ENCODE measurements around the gene IPO11. TPM values are rescaled to one million over a fixed set of nuclear protein-coding genes. Genes with fewer than 3 reads are reported as not detected.

Gene IPO11
- total RNA-seq, 1 experiment from 2014 or later = 32.0 TPM

DNA sequence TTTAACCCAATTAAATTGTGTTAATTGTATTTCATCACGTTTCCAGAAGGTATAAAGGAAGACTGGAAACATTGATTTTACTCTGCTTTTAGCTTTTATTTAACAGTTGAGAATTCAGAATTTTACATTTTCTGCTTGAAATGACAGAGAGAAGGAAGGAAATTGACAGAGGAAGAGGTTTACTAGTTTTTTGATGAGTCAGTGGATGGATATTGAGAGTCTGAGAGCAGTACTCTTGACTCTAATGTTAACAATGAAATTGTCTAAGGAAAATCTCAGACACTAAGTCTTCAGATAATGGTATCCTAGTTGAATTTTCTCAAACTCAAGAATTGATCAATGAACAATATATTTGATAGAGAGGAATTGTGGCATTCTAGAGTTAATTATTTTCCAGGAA lies 60.6 kb downstream of the IPO11 start:
- peaks cover 20% of the 10 kb centered on the region for H3K36me3 ChIP-seq
- DNase-seq (ENCODE audit: low read depth in 1 of 2, low spot score in 2 of 2) = no peak
- peaks cover 13% of the 10 kb centered on the region for H3K4me1 ChIP-seq (replicated peaks)
- no peak overlapping the region for H3K4me3 ChIP-seq
- no peaks in the 10 kb centered on the region for H3K27me3 ChIP-seq (replicated peaks)
- no peak overlapping the region for H3K27ac ChIP-seq
- H3K9me3 ChIP-seq (replicated peaks) = no peaks in the 10 kb centered on the region

DNA sequence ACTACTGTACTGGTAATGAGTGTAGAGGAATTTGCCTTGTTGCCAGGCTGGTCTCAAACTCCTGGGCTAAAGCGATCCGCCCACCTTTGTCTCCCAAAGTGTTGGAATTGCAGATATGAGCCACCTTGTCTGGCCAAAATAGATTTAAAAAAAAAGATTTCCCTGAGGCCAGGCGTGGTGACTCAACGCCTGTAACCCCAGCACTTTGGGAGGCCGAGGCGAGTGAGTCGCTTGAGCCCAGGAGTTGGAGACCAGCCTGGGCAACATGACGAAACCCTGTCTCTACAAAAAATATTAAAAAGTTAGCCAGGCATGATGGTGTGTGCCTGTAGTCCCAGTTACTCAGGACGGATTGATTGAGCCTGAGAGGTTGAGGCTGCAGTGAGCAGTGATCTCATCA lies 62.5 kb downstream of the IPO11 start:
- peak; percentile 12 to 48 for DNase-seq (ENCODE audit: low read depth in 1 of 2, low spot score in 2 of 2)
- H3K4me3 ChIP-seq = no peak overlapping the region
- peaks cover 13% of the 10 kb centered on the region for H3K4me1 ChIP-seq (replicated peaks)
- no peaks in the 10 kb centered on the region for H3K27me3 ChIP-seq (replicated peaks)
- H3K9me3 ChIP-seq (replicated peaks) = no peaks in the 10 kb centered on the region
- no peak overlapping the region for H3K27ac ChIP-seq
- H3K36me3 ChIP-seq = peaks cover 17% of the 10 kb centered on the region

DNA sequence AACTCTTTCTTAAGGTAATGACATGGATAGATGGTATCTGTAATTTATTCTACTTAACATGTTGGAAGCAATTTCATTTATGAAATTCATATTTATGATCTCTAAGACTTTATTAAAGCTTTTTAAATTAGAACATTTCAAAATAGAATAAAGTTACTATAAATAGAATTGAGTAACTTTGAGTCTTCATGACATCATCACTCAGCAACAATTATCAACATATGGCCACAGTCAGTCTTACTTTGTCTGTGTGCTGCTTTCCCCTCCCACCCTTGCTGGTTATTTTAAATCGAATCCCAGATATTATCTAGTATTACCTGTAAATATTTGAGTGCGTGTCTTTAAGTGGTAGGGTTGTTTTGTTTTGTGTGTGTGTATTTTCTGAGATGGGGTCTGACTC lies 65.2 kb downstream of the IPO11 start:
- Histone ChIP-seq H3K9me3 (replicated peaks) (no peaks in the 10 kb centered on the region), H3K4me3 (no peak overlapping the region), H3K4me1 (replicated peaks) (peaks cover 13% of the 10 kb centered on the region), H3K36me3 (peaks cover 17% of the 10 kb centered on the region), H3K27me3 (replicated peaks) (no peaks in the 10 kb centered on the region), H3K27ac (no peak overlapping the region)
- DNase-seq (ENCODE audit: low read depth in 1 of 2, low spot score in 2 of 2) = no peak

DNA sequence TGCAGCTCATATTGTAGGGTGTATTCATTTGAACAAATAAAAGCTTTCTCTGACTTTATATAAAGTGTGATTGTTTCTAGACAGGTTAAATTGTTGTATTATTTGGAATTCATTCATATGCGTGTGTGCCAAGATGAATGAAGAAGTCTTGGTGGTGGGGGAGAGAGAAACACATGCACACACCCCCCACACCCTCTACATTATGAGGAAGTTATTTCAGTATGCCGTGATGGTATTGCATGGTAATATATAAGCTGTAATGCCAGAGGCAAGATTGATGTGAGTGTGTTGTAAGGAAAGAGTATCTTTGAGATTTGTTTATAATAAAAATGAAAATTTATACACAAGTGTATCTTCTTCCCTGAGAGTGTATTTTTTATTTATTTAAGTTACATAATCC lies 71.0 kb downstream of the IPO11 start:
- H3K27me3 ChIP-seq (replicated peaks) = no peaks in the 10 kb centered on the region
- H3K4me3 ChIP-seq = no peak overlapping the region
- no peaks in the 10 kb centered on the region for H3K4me1 ChIP-seq (replicated peaks)
- peaks cover 14% of the 10 kb centered on the region; the same call in 1 of the 2 replicates for H3K36me3 ChIP-seq
- H3K27ac ChIP-seq = no peak overlapping the region
- no peaks in the 10 kb centered on the region for H3K9me3 ChIP-seq (replicated peaks)
- no peak for DNase-seq (ENCODE audit: low read depth in 1 of 2, low spot score in 2 of 2)

DNA sequence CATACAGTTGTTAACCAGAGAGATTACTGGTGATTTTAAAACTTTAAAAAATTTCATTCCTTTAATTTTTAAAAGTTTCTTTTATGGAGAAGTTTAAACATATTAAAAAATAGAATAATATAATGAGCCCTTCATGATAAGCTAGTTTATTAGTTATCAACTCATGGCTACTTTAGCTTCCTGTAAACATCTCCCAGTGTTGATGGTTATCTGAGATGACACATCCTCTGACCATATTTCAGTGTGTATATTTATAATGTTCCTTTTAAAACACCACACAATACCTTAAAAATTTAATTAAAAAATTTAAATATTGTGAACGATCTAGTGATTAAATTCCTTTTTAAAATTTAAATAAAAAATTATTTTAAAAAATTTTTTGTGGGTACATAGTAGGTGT lies 74.1 kb downstream of the IPO11 start:
- no peaks in the 10 kb centered on the region for H3K4me1 ChIP-seq (replicated peaks)
- H3K9me3 ChIP-seq (replicated peaks) = no peaks in the 10 kb centered on the region
- DNase-seq (ENCODE audit: low read depth in 1 of 2, low spot score in 2 of 2) = no peak
- H3K36me3 ChIP-seq = peaks cover 17% of the 10 kb centered on the region; the same call in 1 of the 2 replicates
- H3K27me3 ChIP-seq (replicated peaks) = no peaks in the 10 kb centered on the region
- H3K27ac ChIP-seq = no peak overlapping the region
- no peak overlapping the region for H3K4me3 ChIP-seq

DNA sequence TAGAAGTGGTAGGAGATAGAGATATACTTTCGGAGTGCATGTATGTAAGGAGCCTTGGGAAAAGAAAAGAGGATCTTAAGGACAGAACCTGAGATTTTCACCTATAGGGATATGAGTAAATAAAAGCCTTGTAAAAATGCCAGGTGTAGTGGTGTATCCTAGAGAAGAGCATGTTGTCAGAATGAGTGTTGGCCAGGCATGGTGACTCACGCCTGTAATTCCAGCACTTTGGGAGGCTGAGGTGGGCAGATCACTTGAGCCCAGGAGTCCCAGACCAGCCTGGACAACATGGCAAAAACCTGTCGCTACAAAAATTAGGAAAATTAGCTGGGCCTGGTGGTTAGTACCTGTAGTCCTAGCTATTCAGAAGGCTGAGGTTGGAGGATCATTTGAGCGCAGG lies 76.0 kb downstream of the IPO11 start:
- Histone ChIP-seq H3K4me3 (no peak overlapping the region), H3K27ac (no peak overlapping the region), H3K27me3 (replicated peaks) (no peaks in the 10 kb centered on the region), H3K36me3 (peaks cover 23% of the 10 kb centered on the region; the same call in 1 of the 2 replicates), H3K9me3 (replicated peaks) (no peaks in the 10 kb centered on the region), H3K4me1 (replicated peaks) (no peaks in the 10 kb centered on the region)
- DNase-seq (ENCODE audit: low read depth in 1 of 2, low spot score in 2 of 2) = no peak

DNA sequence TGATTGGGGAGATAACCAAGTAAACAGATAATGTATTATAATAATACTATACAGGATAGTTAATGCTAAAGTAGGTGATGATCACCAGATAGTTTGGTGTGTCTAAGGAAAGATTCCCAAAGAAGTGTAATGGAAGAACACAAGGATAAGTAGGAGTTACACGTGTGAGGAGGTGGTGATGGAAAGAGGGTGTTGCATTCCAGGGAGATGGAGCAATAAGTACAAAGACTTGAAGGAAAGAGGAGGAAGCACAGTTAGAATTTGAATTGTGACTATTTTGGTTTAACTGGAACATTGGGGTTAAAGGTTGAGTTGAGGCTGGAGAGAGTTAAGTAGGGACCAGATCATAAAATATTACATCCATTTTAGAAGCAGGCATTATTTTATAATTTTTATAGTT lies 76.9 kb downstream of the IPO11 start:
- no peak for DNase-seq (ENCODE audit: low read depth in 1 of 2, low spot score in 2 of 2)
- Histone ChIP-seq H3K27me3 (replicated peaks) (no peaks in the 10 kb centered on the region), H3K9me3 (replicated peaks) (no peaks in the 10 kb centered on the region), H3K4me3 (no peak overlapping the region), H3K27ac (no peak overlapping the region), H3K36me3 (peaks cover 23% of the 10 kb centered on the region; the same call in 1 of the 2 replicates), H3K4me1 (replicated peaks) (no peaks in the 10 kb centered on the region)

DNA sequence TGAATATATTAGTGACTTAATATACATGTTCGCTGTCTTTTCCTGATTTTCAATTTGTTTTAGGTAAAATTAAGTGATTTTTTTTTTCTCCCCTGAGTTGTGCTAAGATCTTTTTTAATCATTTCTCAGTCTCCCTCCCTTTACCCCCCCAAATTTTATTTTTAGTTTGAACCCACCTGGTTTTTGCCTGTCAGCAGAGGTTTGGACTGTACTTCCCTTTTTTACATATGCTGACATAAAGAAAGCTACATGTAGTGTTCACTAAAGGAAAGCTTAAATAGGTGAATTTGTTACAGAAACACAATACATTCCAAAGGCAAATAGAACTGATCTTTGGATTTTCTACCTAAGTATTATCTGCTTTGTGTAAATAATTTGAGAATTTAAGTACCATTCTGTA lies 82.2 kb downstream of the IPO11 start:
- Histone ChIP-seq H3K9me3 (replicated peaks) (no peaks in the 10 kb centered on the region), H3K4me1 (replicated peaks) (no peaks in the 10 kb centered on the region), H3K4me3 (no peak overlapping the region), H3K27ac (no peak overlapping the region), H3K36me3 (peaks cover 13% of the 10 kb centered on the region; the same call in 1 of the 2 replicates), H3K27me3 (replicated peaks) (no peaks in the 10 kb centered on the region)
- DNase-seq (ENCODE audit: low read depth in 1 of 2, low spot score in 2 of 2) = no peak

DNA sequence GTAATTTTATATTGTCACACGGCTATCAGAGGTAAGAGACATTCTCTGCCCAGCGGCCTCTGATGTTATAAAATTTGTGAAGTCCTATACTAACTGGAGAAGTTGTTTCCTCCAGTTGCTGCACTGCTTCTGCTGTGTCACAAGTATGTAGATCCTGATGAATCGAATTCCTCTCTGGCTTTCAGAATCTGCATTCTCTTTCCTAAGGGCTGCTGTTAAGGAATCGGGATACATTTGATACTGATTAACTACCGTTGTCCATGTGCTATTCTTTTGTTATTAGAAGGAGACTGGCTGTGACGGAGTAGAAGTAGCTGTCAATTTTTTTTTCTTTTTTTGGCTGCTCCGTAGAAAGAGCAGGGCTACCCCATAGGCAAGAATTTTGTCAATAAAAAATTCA lies 84.3 kb downstream of the IPO11 start:
- Histone ChIP-seq H3K36me3 (peaks cover 7% of the 10 kb centered on the region; the same call in 1 of the 2 replicates), H3K27ac (no peak overlapping the region), H3K4me3 (no peak overlapping the region), H3K9me3 (replicated peaks) (no peaks in the 10 kb centered on the region), H3K4me1 (replicated peaks) (no peaks in the 10 kb centered on the region), H3K27me3 (replicated peaks) (no peaks in the 10 kb centered on the region)
- no peak for DNase-seq (ENCODE audit: low read depth in 1 of 2, low spot score in 2 of 2)

DNA sequence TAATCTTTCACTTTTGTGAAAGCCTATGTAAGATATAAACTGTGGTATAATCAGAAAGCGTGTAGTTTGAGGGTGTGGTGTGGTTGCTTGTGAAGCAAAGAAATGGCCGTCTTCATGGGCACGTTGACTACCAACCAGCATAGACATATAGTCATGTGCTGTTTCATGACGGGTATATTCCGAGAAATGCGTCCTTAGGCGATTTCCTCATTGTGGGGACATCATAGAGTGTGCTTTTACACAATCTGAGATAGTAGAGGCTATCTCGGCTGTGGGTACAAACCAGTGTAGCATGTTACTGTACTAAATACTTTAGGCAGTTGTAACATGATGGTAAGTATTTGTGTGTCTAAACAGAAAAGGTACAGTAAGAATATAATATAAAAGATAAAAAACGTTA lies 86.4 kb downstream of the IPO11 start:
- peaks cover 2% of the 10 kb centered on the region; the same call in 1 of the 2 replicates for H3K36me3 ChIP-seq

DNA sequence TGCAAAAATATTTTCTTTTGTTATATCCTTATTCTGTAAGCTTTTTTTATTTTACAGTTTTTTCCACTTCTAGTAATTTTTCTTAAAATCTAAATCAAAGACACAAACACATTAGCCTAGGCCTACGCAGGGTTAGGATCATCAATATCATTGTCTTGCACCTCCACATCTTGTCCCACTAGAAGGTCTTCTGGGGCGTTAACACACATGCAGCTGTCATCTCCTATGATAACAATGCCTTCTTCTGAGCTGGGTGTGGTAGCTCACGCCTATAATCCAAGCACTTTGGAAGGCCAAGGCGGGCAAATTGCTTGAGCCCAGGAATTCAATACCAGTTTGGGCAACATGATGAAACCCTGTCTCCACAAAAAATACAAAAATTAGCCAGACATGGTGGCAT lies 87.2 kb downstream of the IPO11 start:
- no peaks in the 10 kb centered on the region for H3K4me1 ChIP-seq (replicated peaks)
- no peak overlapping the region for H3K4me3 ChIP-seq
- no peaks in the 10 kb centered on the region for H3K9me3 ChIP-seq (replicated peaks)
- no peak overlapping the region for H3K27ac ChIP-seq
- no peak for DNase-seq (ENCODE audit: low read depth in 1 of 2, low spot score in 2 of 2)
- H3K27me3 ChIP-seq (replicated peaks) = no peaks in the 10 kb centered on the region
- H3K36me3 ChIP-seq = peaks cover 2% of the 10 kb centered on the region; the same call in 1 of the 2 replicates

More for the DNA sequence above, 86.4 kb downstream of the IPO11 start:
- no peaks in the 10 kb centered on the region for H3K27me3 ChIP-seq (replicated peaks)
- H3K4me1 ChIP-seq (replicated peaks) = no peaks in the 10 kb centered on the region
- no peak for DNase-seq (ENCODE audit: low read depth in 1 of 2, low spot score in 2 of 2)
- H3K4me3 ChIP-seq = no peak overlapping the region
- H3K27ac ChIP-seq = no peak overlapping the region
- no peaks in the 10 kb centered on the region for H3K9me3 ChIP-seq (replicated peaks)

DNA sequence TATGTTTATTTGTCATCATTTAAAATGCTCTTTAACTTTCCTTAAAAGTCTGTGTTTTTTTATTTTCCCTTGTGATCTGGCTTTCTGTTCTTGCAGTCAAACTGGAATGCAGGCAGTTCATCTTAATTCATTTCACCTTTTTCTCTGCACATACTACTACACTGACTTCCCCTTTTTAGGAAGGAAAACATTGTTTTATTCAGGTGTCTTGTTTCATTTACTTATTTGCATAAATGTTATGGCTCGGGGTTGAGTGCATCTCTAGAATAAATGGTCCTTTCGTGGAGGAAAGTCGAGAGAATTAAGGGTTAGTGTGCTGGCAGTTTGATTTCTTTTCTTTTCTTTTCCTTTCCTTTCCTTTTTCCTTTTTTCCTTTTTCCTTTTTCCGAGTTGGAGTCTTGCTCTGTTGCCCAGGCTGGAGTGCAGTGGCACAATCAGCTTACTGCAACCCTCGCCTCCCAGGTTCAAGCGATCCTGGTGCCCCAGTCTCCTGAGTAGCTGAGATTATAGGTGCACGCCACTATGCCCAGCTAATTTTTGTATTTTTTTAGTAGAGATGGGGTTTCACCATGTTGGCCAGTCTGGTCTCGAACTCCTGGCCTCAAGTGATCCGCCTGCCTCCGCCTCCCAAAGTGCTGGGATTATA lies 90.0 kb downstream of the IPO11 start:
- H3K9me3 ChIP-seq (replicated peaks) = no peaks in the 10 kb centered on the region
- no peak overlapping the region for H3K27ac ChIP-seq
- H3K4me3 ChIP-seq = no peak overlapping the region
- no peak for DNase-seq (ENCODE audit: low read depth in 1 of 2, low spot score in 2 of 2)
- H3K4me1 ChIP-seq (replicated peaks) = no peaks in the 10 kb centered on the region
- H3K27me3 ChIP-seq (replicated peaks) = no peaks in the 10 kb centered on the region
- peaks cover 4% of the 10 kb centered on the region; the same call in 1 of the 2 replicates for H3K36me3 ChIP-seq

DNA sequence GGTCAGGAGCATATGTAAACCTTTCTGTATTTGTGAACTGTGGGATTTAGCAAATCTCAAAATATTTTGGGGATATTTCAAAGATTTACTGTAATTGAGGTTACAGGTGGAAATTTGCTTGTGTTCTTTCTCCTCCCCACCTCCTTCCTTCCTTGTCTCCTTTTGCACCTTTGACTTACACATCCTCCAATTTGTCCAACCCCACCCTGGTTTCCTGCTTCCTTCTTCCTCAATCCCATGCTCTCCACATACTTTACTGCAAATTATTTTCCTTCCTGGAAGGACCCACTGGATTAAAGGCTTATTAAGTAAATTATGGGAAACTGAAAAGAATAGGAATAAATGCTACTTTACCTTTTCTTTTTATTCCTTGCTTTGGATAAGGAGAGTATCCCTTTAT lies 91.6 kb downstream of the IPO11 start:
- DNase-seq (ENCODE audit: low read depth in 1 of 2, low spot score in 2 of 2) = no peak
- no peaks in the 10 kb centered on the region for H3K4me1 ChIP-seq (replicated peaks)
- no peak overlapping the region for H3K27ac ChIP-seq
- H3K4me3 ChIP-seq = no peak overlapping the region
- H3K36me3 ChIP-seq = peaks cover 7% of the 10 kb centered on the region; the same call in 1 of the 2 replicates
- no peaks in the 10 kb centered on the region for H3K9me3 ChIP-seq (replicated peaks)
- H3K27me3 ChIP-seq (replicated peaks) = no peaks in the 10 kb centered on the region

DNA sequence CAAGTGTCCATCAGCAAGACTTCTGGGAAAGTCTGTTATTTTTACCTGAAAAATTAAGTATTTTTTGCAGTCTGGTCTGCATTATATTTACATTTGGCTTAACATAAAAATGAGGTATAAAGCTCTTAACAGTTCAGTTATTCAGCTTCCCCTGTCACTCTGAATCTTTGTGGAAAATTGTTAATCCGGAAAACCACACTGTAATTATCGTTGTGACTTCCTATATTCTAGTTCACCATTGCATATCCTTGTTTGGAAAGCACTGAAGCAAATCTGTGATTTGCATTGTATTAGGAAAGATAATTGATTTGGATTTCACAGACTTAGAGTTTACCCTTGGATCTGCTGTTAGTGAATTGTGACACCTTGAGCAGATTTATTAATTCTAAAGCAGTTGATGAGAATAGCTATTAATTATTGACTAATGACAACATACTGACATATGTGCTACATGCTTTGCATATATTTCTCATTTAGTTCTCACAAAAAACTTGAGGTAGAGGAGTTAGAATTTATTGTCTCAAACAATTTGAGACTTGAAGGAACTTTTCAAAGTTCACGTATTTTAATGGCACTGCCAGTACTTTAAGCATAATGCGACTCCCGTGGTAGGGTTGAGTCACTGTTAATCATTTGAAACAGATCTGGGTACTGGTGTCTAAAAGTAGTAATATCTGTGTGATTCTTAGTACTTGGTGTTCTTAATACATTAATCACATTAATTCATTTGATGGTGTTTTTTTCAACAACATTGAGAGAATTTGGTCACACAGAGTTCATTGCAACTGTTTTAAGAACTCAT lies 94.3 kb downstream of the IPO11 start:
- no peak overlapping the region for H3K4me3 ChIP-seq
- H3K27ac ChIP-seq = no peak overlapping the region
- H3K9me3 ChIP-seq (replicated peaks) = no peaks in the 10 kb centered on the region
- DNase-seq (ENCODE audit: low read depth in 1 of 2, low spot score in 2 of 2) = no peak
- H3K4me1 ChIP-seq (replicated peaks) = no peaks in the 10 kb centered on the region
- H3K27me3 ChIP-seq (replicated peaks) = no peaks in the 10 kb centered on the region
- H3K36me3 ChIP-seq = peaks cover 7% of the 10 kb centered on the region; the same call in 1 of the 2 replicates

Measured in SJSA1 (cell line).